Mesenchymal stem cell (in vitro differentiated cells and primary cell): ENCODE measurements around the gene ADCY10.

Experiments
- DNase-seq: peaks from one replicate; pipeline ENCODE4 v3.0.0-alpha.2; 2013
- H2AFZ ChIP-seq: one replicate; pipeline ENCODE4 v1.6.1; 2013; ENCODE audit warnings: low read depth, mild to moderate bottlenecking, control low read depth, inconsistent platforms, low read length, moderate library complexity
- H2AK5ac ChIP-seq: 2 replicates; pipeline ENCODE4 v1.6.1; 2013; ENCODE audit warnings: low read length, moderate library complexity, mild to moderate bottlenecking, inconsistent platforms; ENCODE audit not compliant: severe bottlenecking
- H2BK120ac ChIP-seq: one replicate; pipeline ENCODE4 v1.6.1; 2013; ENCODE audit warnings: low read depth, mild to moderate bottlenecking, inconsistent platforms, low read length, moderate library complexity
- H2BK12ac ChIP-seq, 2 experiments: one replicate each; pipeline ENCODE4 v1.6.1; 2013; ENCODE audit warnings: inconsistent platforms in 2 of 2, low read length in 2 of 2, mild to moderate bottlenecking in 2 of 2, moderate library complexity in 2 of 2, control low read depth in 1 of 2
- H2BK15ac ChIP-seq: one replicate; pipeline ENCODE4 v1.6.1; 2013; ENCODE audit warnings: mild to moderate bottlenecking, low read depth, inconsistent platforms; ENCODE audit not compliant: poor library complexity, severe bottlenecking
- H2BK5ac ChIP-seq: 2 replicates; pipeline ENCODE4 v1.6.1; 2013; ENCODE audit warnings: low read depth, mild to moderate bottlenecking, low read length, control low read depth, inconsistent platforms; ENCODE audit not compliant: poor library complexity, severe bottlenecking
- H3K14ac ChIP-seq, 2 experiments: one replicate each; pipeline ENCODE4 v1.6.1; 2013; ENCODE audit warnings: inconsistent platforms in 2 of 2, low read length in 2 of 2, control low read depth in 1 of 2, mild to moderate bottlenecking in 1 of 2, moderate library complexity in 1 of 2
- H3K18ac ChIP-seq, 2 experiments: one replicate each; pipeline ENCODE4 v1.6.1; 2013; ENCODE audit warnings: inconsistent platforms in 2 of 2, low read length in 2 of 2, control low read depth in 1 of 2, low read depth in 1 of 2, mild to moderate bottlenecking in 1 of 2
- H3K23ac ChIP-seq, 2 experiments: one replicate each; pipeline ENCODE4 v1.6.1; 2013; ENCODE audit warnings: inconsistent platforms in 2 of 2, low read length in 2 of 2, mild to moderate bottlenecking in 2 of 2, moderate library complexity in 2 of 2, control low read depth in 1 of 2
- H3K27ac ChIP-seq: 2 replicates; pipeline ENCODE4 v1.5.1; 2013; ENCODE audit warnings: mild to moderate bottlenecking, moderate library complexity, low read length, control low read depth, inconsistent platforms; ENCODE audit not compliant: poor library complexity, severe bottlenecking
- H3K27me3 ChIP-seq, 2 experiments: 2 replicates each; pipeline versions ENCODE4 v1.6.1 to v1.7.0; 2013; ENCODE audit warnings: low read length in 2 of 2, mild to moderate bottlenecking in 2 of 2, moderate library complexity in 2 of 2, control low read depth in 1 of 2, inconsistent platforms in 1 of 2; ENCODE audit not compliant: control insufficient read depth in 1 of 2, insufficient read depth in 1 of 2
- H3K36me3 ChIP-seq, 2 experiments: 2 replicates each; pipeline versions ENCODE4 v1.6.1 to v1.7.0; 2013; ENCODE audit warnings: low read length in 2 of 2, control low read depth in 1 of 2, inconsistent platforms in 1 of 2, low read depth in 1 of 2, mild to moderate bottlenecking in 1 of 2; ENCODE audit not compliant: insufficient read depth in 2 of 2, control insufficient read depth in 1 of 2
- H3K4ac ChIP-seq, 2 experiments: one replicate each; pipeline ENCODE4 v1.6.1; 2013; ENCODE audit warnings: inconsistent platforms in 2 of 2, low read length in 2 of 2, mild to moderate bottlenecking in 2 of 2, moderate library complexity in 2 of 2, control low read depth in 1 of 2, low read depth in 1 of 2
- H3K4me1 ChIP-seq: 2 replicates; pipeline ENCODE4 v1.6.1; 2013; ENCODE audit warnings: low read depth, low read length, control low read depth; ENCODE audit not compliant: control insufficient read depth, insufficient read depth
- H3K4me2 ChIP-seq: 2 replicates; pipeline ENCODE4 v1.6.1; 2013; ENCODE audit warnings: low read length, mild to moderate bottlenecking, inconsistent platforms; ENCODE audit not compliant: poor library complexity, severe bottlenecking
- H3K4me3 ChIP-seq, 2 experiments: 2 replicates each; pipeline versions ENCODE4 v1.5.1 to v1.7.0; 2013; ENCODE audit warnings: low read length in 2 of 2, mild to moderate bottlenecking in 2 of 2, control low read depth in 1 of 2, low read depth in 1 of 2; ENCODE audit not compliant: insufficient read depth in 1 of 2
- H3K79me1 ChIP-seq: replicated peaks from 2 replicates; pipeline ENCODE4 v1.6.1; 2013; ENCODE audit warnings: mild to moderate bottlenecking, control low read depth, low read length, inconsistent platforms; ENCODE audit not compliant: poor library complexity, severe bottlenecking
- H3K9ac ChIP-seq: 2 replicates; pipeline ENCODE4 v1.7.0; 2013; ENCODE audit warnings: mild to moderate bottlenecking, low read length, moderate library complexity
- H3K9me3 ChIP-seq: 2 replicates; pipeline ENCODE4 v1.7.0; 2013; ENCODE audit warnings: mild to moderate bottlenecking, low read length; ENCODE audit not compliant: control insufficient read depth
- H4K8ac ChIP-seq: one replicate; pipeline ENCODE4 v1.6.1; 2013; ENCODE audit warnings: inconsistent platforms, mild to moderate bottlenecking, low read length, moderate library complexity
- H4K91ac ChIP-seq: one replicate; pipeline ENCODE4 v1.6.1; 2013; ENCODE audit warnings: mild to moderate bottlenecking, low read length, inconsistent platforms
- WGBS: methylation state at CpG from one replicate; pipeline ENCODE4 v1.1.7; 2013; ENCODE audit warnings: mixed read lengths; 5-methylcytosine and 5-hydroxymethylcytosine counted together

Gene ADCY10

DNA sequence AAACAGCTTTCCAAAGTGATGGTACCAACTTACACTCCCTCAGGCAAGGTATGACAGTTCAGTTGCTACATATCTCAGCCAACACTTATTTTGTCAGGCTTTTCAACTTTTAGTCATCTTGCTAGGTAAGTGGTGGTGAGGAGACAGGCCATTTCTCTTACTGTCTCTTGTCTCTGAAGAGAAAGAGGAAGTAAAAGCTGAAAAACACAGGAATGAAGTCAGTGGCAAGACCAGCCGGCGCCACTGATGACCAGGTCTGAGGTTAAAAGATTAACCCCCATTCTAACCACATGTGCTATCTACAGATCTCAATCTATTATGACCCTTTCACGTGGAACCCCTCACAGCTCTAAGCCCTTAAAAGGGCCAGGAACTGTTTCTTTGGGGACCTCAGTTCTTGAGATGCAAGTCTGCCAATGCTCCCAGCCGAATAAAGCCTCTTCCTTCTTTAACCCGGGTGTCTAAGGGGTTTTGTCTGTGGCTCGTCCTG is 4.2 kb downstream of the ADCY10 start:
- H2BK15ac ChIP-seq = no peak overlapping the region
- no peak overlapping the region for H2AFZ ChIP-seq
- no peak overlapping the region for H3K4me3 ChIP-seq
- H2BK12ac ChIP-seq = no peak overlapping the region
- H3K9ac ChIP-seq = no peak overlapping the region
- no peak for DNase-seq
- peaks cover under 1% of the 10 kb centered on the region for H3K4me1 ChIP-seq
- H3K27me3 ChIP-seq = no peaks in the 10 kb centered on the region
- H2BK120ac ChIP-seq = no peak overlapping the region
- peaks cover 10 to 12% of the 10 kb centered on the region in 2 experiments for H3K36me3 ChIP-seq
- H3K27ac ChIP-seq = peak overlapping the region; percentile 50
- no peak overlapping the region for H2BK5ac ChIP-seq
- no peak overlapping the region for H4K91ac ChIP-seq
- H3K18ac ChIP-seq = no peak overlapping the region
- H3K79me1 ChIP-seq = no peaks in the 10 kb centered on the region
- H2AK5ac ChIP-seq = no peak overlapping the region
- no peak overlapping the region for H3K23ac ChIP-seq
- no peak overlapping the region for H3K4ac ChIP-seq
- H3K14ac ChIP-seq = no peak overlapping the region
- no peak overlapping the region for H3K4me2 ChIP-seq
- H3K9me3 ChIP-seq = peaks cover 6% of the 10 kb centered on the region
- H4K8ac ChIP-seq = no peak overlapping the region
- WGBS = 93% methylated on average over 5 of the region's 6 CpGs

DNA sequence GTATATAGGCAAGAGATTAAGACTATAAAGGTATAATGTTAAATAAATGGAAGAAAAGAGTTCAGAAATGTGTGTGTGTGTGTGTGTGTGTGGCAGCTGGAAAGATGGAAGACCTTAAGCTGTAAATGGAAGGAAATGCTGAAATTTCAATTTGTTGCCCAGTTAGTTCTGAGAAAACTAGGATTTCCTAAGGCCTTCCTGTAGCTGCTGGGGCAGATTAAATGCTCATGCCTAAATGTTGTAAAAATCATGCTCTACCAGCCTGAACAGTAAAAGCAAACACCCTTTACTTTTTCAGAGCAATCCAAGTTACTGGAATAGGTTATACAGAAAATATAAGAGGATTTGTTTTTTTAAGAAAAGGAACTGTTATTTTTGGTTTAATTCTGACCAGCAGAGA is 8.3 kb downstream of the ADCY10 start:
- Histone ChIP-seq H2AK5ac (no peak overlapping the region), H3K27ac (peak overlapping the region; percentile 37), H3K23ac (no peak overlapping the region), H4K91ac (no peak overlapping the region), H2BK5ac (no peak overlapping the region), H3K18ac (no peak overlapping the region), H3K4me3 (no peak overlapping the region), H3K36me3 (no peaks in the 10 kb centered on the region), H3K4me1 (peaks cover 3% of the 10 kb centered on the region), H3K14ac (no peak overlapping the region), H2BK15ac (no peak overlapping the region), H3K4ac (no peak overlapping the region), H3K79me1 (no peaks in the 10 kb centered on the region), H4K8ac (no peak overlapping the region), H3K9me3 (peaks cover 6% of the 10 kb centered on the region), H3K27me3 (no peaks in the 10 kb centered on the region), H2AFZ (no peak overlapping the region), H2BK12ac (no peak overlapping the region), H2BK120ac (no peak overlapping the region), H3K9ac (no peak overlapping the region), H3K4me2 (no peak overlapping the region)
- DNase-seq = no peak

DNA sequence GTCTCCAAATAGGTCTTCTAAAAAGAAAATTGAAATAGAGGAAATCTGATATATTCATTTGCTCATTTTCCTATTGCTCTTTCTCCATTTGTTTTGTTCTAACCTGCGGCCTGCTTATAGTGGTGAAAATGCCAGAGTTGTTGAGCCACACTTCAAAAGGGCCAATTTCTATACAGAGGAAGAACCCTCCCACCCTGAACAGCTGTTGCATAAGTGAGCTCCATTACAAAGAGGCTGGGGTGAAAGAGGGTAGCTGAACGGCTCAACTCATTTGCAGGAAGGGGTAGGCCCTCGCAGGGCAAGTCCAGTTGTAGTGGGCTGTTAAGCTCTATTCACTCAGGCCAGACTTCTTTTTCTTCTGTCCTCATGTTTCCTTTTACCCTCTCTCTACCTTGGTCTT is 8.8 kb downstream of the ADCY10 start:
- H3K14ac ChIP-seq = no peak overlapping the region
- H3K27ac ChIP-seq = peak overlapping the region; percentile 41
- no peak overlapping the region for H2AK5ac ChIP-seq
- no peak overlapping the region for H2BK15ac ChIP-seq
- H3K23ac ChIP-seq = no peak overlapping the region
- no peak overlapping the region for H4K91ac ChIP-seq
- H4K8ac ChIP-seq = peak overlapping the region; percentile 62
- DNase-seq = peak; percentile 68
- H3K79me1 ChIP-seq = no peaks in the 10 kb centered on the region
- no peaks in the 10 kb centered on the region for H3K27me3 ChIP-seq
- 21% methylated on average over 2 of the region's 3 CpGs for WGBS
- H3K36me3 ChIP-seq = no peaks in the 10 kb centered on the region
- H3K4me1 ChIP-seq = peaks cover 3% of the 10 kb centered on the region
- no peak overlapping the region for H3K9ac ChIP-seq
- H2AFZ ChIP-seq = no peak overlapping the region
- no peak overlapping the region for H3K4me3 ChIP-seq
- H2BK5ac ChIP-seq = no peak overlapping the region
- peak overlapping the region in 1 of 2 experiments; percentile 80 for H3K18ac ChIP-seq
- no peak overlapping the region for H3K4me2 ChIP-seq
- H3K4ac ChIP-seq = no peak overlapping the region
- H2BK12ac ChIP-seq = no peak overlapping the region
- peaks cover 6% of the 10 kb centered on the region for H3K9me3 ChIP-seq
- no peak overlapping the region for H2BK120ac ChIP-seq

DNA sequence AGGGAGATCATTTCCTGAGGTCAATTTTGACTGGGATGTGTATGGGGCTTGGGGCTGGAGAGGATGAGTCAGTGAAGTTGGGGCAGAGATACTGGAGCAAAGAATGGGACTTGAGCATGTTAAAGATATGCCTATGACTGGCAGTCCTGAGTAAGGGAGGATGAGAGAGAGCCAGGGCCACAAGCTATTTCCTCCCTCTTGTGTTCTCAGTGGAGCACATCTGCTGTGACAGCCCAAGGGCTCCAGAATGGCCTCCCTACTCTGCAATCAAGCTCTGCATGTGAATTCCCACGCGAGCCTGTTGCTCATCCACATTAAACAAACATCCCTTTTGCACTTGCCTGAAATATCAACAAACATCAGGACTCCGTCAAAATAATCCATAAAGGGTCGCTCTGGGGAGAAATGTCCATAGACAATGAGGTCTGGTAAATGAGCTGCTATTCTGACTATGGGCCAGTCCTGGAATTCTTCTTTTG is 9.2 kb downstream of the ADCY10 start:
- DNase-seq = peak; percentile 90
- Histone ChIP-seq H2AK5ac (no peak overlapping the region), H4K8ac (no peak overlapping the region), H3K4me1 (peaks cover 3% of the 10 kb centered on the region), H2BK12ac (peak overlapping the region in 1 of 2 experiments; percentile 28), H3K27ac (peak overlapping the region; percentile 5), H3K9me3 (peaks cover 3% of the 10 kb centered on the region), H2AFZ (no peak overlapping the region), H3K9ac (no peak overlapping the region), H3K23ac (no peak overlapping the region), H3K36me3 (no peaks in the 10 kb centered on the region), H3K14ac (no peak overlapping the region), H4K91ac (no peak overlapping the region), H3K4me3 (no peak overlapping the region), H3K18ac (peak overlapping the region in 1 of 2 experiments; percentile 59), H2BK120ac (no peak overlapping the region), H2BK5ac (no peak overlapping the region), H3K27me3 (no peaks in the 10 kb centered on the region), H2BK15ac (no peak overlapping the region), H3K79me1 (no peaks in the 10 kb centered on the region), H3K4me2 (no peak overlapping the region), H3K4ac (no peak overlapping the region)
- 0% methylated on average over 4 of the region's 4 CpGs for WGBS
